KMS-11 (cell line): Measurements from ENCODE around the gene HYAL1.

Source experiments
- H2AFZ ChIP-seq: fragments of 200-600 bp; sonication (generic); 2 replicates; pipeline ENCODE4 v1.6.1; 2016; ENCODE audit warnings: antibody characterized with exemption, mixed run types, low read depth
- H3K27ac ChIP-seq: fragments of 200-600 bp; sonication (generic); 2 replicates; pipeline ENCODE4 v1.6.1; 2016; ENCODE audit warnings: mild to moderate bottlenecking, mixed run types
- H3K27me3 ChIP-seq: fragments of 200-600 bp; sonication (generic); 2 replicates; pipeline ENCODE4 v1.6.1; 2017; ENCODE audit warnings: mild to moderate bottlenecking, low read depth, mixed run types, moderate library complexity; ENCODE audit not compliant: insufficient read depth
- H3K36me3 ChIP-seq: fragments of 200-600 bp; sonication (generic); 2 replicates; pipeline ENCODE4 v1.6.1; 2017; ENCODE audit warnings: mild to moderate bottlenecking, mixed run types; ENCODE audit not compliant: insufficient read depth
- H3K4me1 ChIP-seq: fragments of 200-600 bp; sonication (generic); 2 replicates; pipeline ENCODE4 v1.6.1; 2016; ENCODE audit warnings: mild to moderate bottlenecking, low read depth, mixed run types; ENCODE audit not compliant: poor library complexity, severe bottlenecking
- H3K4me2 ChIP-seq: fragments of 200-600 bp; sonication (generic); 2 replicates; pipeline ENCODE4 v1.7.0; 2016; ENCODE audit warnings: mild to moderate bottlenecking, mixed run types
- H3K4me3 ChIP-seq: fragments of 200-600 bp; sonication (generic); IDR thresholded peaks from 2 replicates; pipeline ENCODE4 v1.6.1; 2017; ENCODE audit warnings: low read depth, low read length, mixed read lengths; ENCODE audit not compliant: insufficient read depth
- H3K79me2 ChIP-seq: fragments of 200-600 bp; sonication (generic); 2 replicates; pipeline ENCODE4 v1.6.1; 2016; ENCODE audit warnings: low read depth, mixed run types; ENCODE audit not compliant: insufficient read depth
- H3K9ac ChIP-seq: fragments of 200-600 bp; sonication (generic); 2 replicates; pipeline ENCODE4 v1.6.1; 2016; ENCODE audit warnings: mild to moderate bottlenecking, mixed run types
- H4K20me1 ChIP-seq: fragments of 200-600 bp; sonication (generic); 2 replicates; pipeline ENCODE4 v1.6.1; 2016; ENCODE audit warnings: mild to moderate bottlenecking, mixed run types; ENCODE audit not compliant: insufficient read depth
- TF ChIP-seq, protein P1 (sequence below): fragments of 200-600 bp; sonication (generic); conservative IDR thresholded peaks from 2 replicates; pipeline ENCODE4 v1.6.1; 2017; ENCODE audit warnings: low read depth, mild to moderate bottlenecking, antibody characterized with exemption, low read length, moderate library complexity, mixed read lengths

Gene HYAL1

DNA sequence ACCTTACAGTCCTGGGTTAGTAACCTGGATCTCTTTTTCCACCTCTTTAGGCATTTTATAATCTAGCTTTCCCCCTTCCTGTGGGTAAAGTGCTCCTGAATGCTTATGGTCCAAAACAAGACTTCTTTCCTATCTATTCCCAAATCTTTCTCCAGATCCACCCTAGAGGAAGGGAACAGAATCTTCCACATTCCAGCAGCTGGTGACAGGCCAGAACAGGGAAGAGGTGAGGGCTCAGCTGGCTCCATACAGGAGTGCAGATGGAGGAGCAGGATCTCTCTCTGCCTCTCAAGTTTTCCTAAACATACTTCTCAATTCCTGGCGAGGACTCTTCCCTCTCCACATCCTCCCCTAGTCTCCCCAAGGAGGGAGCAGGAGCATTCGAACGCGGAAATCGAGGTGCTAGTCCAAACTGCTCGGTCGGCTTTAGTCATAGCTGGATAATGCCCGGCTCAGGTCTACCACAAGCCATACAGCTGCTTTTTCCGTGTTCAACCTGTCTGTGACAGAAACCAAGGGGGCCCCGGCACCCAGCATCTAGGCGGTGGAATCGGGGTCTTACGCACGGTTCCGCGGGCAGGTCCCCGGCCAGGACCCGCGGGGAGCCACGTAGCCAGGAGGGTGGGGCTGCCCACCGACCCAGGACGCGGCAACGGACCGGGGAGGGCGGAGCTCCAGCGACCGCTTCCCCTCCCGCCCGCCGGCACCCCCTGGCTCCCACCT is 33.2 kb upstream of the HYAL1 start:
- Histone ChIP-seq H4K20me1 (no peaks in the 10 kb centered on the region), H3K4me1 (no peaks in the 10 kb centered on the region), H2AFZ (peak overlapping the region; percentile 41), H3K9ac (peak overlapping the region; percentile 91), H3K27me3 (no peaks in the 10 kb centered on the region), H3K27ac (peak overlapping the region; percentile 87), H3K4me2 (peak overlapping the region; percentile 89), H3K79me2 (peaks cover 36% of the 10 kb centered on the region), H3K36me3 (no peaks in the 10 kb centered on the region), H3K4me3 (peak overlapping the region; percentile 57)
- TF ChIP-seq, protein P1, sequence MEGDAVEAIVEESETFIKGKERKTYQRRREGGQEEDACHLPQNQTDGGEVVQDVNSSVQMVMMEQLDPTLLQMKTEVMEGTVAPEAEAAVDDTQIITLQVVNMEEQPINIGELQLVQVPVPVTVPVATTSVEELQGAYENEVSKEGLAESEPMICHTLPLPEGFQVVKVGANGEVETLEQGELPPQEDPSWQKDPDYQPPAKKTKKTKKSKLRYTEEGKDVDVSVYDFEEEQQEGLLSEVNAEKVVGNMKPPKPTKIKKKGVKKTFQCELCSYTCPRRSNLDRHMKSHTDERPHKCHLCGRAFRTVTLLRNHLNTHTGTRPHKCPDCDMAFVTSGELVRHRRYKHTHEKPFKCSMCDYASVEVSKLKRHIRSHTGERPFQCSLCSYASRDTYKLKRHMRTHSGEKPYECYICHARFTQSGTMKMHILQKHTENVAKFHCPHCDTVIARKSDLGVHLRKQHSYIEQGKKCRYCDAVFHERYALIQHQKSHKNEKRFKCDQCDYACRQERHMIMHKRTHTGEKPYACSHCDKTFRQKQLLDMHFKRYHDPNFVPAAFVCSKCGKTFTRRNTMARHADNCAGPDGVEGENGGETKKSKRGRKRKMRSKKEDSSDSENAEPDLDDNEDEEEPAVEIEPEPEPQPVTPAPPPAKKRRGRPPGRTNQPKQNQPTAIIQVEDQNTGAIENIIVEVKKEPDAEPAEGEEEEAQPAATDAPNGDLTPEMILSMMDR: no peak

DNA sequence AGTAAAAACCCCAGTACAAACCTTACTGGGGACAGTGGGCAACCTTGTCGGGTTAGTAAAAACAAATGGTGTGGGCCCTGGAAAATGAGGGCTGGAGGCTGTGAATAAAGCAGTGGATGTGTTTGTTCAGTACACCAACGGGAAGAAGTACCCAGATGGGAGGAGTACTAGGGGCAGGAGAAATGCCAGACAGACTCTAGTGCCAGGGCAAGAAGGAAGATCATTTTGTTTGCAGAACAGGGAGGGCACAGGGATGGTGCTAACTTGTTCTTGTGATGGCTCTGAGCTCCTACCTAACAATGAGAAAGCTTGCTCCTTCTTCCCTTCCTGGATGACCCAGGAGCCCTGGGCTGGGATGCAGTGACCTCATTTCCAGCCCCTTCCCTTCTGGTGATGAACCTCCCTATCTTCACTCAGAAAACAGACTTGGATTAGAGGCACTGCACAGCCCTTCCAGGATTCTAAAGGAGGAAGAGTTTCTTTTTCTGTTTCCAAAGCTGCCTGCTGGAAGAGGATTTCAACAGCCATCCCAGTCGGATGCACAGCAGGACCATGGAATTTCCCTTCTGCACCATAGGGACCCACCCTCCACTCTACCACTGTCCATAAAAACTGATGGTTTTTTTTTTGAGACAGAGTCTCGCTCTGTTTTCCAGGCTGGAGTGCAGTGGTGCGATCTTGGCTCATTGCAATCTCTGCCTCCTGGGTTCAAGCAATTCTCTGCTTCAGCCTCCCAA is 31.1 kb upstream of the HYAL1 start:
- no peak overlapping the region for H2AFZ ChIP-seq
- H3K4me1 ChIP-seq: no peaks in the 10 kb centered on the region
- no peaks in the 10 kb centered on the region for H4K20me1 ChIP-seq
- H3K9ac ChIP-seq: no peak overlapping the region
- H3K36me3 ChIP-seq: no peaks in the 10 kb centered on the region
- H3K4me3 ChIP-seq: no peak overlapping the region
- TF ChIP-seq, protein P1: no peak
- H3K4me2 ChIP-seq: no peak overlapping the region
- H3K79me2 ChIP-seq: peaks cover 36% of the 10 kb centered on the region
- H3K27me3 ChIP-seq: no peaks in the 10 kb centered on the region
- no peak overlapping the region for H3K27ac ChIP-seq

DNA sequence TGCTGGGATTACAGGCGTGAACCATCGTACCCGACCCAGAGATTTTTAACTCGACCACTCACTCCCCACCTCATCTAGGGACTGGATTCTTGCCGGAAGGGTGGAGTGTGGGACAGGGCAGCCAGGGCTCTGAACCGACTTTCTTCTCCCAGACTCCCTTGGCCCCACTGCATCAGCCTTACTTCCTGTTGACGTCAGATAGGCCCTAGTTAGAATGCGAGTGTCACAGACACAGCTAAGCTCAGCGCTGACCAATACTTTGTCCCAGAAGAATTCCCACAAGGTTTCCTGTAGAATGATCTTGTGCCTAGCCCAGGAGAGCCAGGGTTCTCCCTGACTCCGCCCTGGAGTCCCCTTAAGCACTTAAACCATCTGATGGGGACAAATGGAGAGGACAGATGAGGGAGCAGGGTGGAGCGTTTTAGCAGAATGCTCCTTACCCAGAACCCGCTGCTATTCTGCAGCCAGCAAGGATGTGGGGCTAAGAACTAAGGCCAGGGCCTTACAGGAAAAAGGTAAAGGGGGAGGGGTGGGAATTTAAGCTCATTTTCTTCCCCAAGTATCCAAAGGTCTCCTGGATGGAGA is 30.5 kb upstream of the HYAL1 start:
- TF ChIP-seq, protein P1: no peak
- Histone ChIP-seq H3K4me2 (no peak overlapping the region), H3K27me3 (no peaks in the 10 kb centered on the region), H4K20me1 (no peaks in the 10 kb centered on the region), H3K4me1 (no peaks in the 10 kb centered on the region), H3K79me2 (peaks cover 36% of the 10 kb centered on the region), H2AFZ (no peak overlapping the region), H3K4me3 (no peak overlapping the region), H3K27ac (no peak overlapping the region), H3K9ac (no peak overlapping the region), H3K36me3 (no peaks in the 10 kb centered on the region)

DNA sequence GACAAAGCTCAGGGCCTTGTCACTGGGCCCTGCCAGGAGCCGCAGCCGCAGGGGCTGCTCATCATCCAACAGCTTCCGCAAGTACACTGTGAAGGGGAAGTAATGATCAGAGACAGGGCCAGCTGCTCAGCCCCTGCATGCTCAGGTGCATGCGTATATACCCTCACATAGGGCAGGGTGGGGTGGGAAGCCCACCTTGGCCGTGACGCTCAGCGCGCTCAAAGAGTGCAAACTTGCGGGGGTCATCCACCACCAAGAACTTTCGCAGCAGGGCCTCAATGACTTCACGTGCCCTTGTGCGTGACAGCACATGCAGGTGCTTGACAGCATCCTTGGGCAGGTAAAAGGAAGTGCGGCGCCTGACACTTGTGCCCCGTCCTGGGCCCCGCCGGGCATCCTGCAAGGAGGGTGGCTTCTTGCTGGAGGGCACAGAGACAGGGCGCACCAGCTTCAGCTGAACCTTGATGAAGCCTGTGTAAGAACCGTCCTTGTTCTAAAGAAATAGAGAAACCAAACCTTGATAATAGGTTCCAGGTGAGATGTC is 28.1 kb upstream of the HYAL1 start:
- H3K4me3 ChIP-seq: no peak overlapping the region
- peaks cover 39% of the 10 kb centered on the region for H3K79me2 ChIP-seq
- H3K4me2 ChIP-seq: no peak overlapping the region
- TF ChIP-seq, protein P1: no peak
- H3K27ac ChIP-seq: no peak overlapping the region
- H3K36me3 ChIP-seq: no peaks in the 10 kb centered on the region
- no peak overlapping the region for H2AFZ ChIP-seq
- no peaks in the 10 kb centered on the region for H4K20me1 ChIP-seq
- H3K4me1 ChIP-seq: no peaks in the 10 kb centered on the region
- no peaks in the 10 kb centered on the region for H3K27me3 ChIP-seq
- H3K9ac ChIP-seq: no peak overlapping the region
